GM21390 (cell line): Measurements from ENCODE around the gene OR4D9.

ENCODE experiments used
- ATAC-seq: cut with Tn5 transposase; IDR thresholded peaks from one replicate; pipeline ENCODE4 v1.9.1; 2021; ENCODE audit not compliant: unreplicated experiment

The OR4D9 gene

DNA sequence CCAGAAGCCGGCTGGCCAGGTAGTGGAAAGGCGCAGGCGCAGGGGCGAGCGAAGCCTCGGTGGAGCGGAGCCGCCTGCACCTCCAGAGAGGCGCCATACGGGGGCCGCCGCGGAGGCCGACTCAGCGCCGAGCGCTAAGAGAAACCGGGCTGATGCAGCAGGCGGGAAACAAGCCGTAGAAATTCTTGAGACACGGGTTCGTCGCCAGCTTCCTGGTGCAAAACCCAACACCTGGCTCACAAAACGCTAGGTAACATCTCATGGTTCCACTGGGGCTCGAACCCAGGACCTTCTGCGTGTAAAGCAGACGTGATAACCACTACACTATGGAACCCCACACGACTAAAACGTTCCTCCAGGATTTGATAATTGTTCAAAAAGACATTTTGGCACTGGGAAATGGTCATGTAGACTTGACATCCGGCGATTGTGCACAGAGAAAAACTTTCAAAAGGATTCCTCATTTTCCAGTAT, 39.1 kb downstream of the OR4D9 start:
- peak; percentile 89 for ATAC-seq

DNA sequence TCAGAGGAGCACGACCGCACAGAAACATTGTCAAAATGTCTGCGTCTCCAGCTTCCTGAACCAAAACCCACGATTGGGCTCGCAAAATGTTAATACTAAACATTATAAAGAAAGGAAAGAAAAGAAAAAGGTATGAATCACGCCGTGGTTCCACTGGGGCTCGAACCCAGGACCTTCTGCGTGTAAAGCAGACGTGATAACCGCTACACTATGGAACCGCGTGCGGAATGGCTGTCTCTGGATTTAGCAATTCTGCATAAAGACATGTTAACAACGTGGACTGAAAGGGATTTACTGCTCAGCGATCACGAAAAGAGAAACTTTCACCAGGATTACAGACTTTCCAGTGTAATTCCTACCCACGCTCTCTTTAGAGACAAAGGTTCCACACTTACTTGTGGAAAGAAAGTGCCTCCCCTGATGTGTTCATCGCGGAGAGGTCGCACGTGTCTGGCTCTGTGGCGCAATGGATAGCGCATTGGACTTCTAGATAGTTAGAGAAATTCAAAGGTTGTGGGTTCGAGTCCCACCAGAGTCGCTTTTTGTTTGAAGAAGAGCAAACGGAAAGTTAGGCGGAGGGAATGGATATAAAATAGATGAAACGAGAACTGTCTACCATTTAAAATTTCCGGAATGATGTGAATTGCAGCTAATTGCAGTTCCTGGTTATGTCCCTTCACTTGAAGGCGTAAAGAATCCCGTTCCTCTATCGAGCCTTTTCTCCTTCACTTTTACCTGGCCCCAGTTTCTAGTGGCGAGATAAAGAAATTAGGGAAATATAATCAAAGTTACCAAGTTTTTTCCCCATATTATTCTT, 39.7 kb downstream of the OR4D9 start:
- ATAC-seq: peak; percentile 27

DNA sequence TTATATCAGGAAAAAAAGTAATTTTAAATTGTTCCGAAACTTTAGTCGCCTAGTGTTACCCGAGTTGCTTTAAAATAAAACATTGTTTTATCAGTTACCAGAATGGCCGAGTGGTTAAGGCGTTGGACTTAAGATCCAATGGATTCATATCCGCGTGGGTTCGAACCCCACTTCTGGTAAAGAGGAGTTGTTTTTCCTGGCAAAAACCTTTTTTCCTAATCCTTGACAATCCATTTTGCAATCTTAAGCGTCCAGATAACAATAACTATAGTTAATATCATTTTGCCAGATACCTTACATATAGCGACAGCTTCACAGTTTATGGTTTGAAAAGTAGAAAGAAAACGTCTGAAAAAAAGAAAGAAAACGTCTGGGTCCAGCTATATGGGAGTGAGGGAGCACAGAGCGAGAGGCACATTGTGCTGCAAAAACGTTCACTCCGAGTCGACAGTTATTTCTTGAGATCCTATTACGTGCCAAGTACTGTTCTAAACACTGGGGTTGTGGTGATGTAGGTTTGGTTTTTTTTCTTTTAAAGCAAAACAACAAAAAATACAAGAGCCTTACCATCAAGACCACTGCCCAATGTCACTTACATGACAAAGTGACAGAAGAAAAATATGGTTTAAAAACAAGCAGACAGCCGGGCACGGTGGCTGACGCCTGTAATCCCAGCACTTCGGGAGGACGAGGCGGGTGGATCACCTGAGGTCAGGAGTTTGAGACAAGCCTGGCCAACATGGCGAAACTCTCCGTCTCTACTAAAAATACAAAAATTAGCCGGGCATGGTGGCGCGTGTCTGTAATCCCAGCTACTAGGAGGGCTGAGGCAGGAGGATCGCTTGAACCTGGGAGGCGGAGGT, 40.6 kb downstream of the OR4D9 start:
- no peak for ATAC-seq

- ATAC-seq: no peak
Observed at GRCh38 chr11:59552844-59553243, 41.5 kb downstream of the OR4D9 start.

- no peak for ATAC-seq
Observed at GRCh38 chr11:59553323-59553722, 42.0 kb downstream of the OR4D9 start.

DNA sequence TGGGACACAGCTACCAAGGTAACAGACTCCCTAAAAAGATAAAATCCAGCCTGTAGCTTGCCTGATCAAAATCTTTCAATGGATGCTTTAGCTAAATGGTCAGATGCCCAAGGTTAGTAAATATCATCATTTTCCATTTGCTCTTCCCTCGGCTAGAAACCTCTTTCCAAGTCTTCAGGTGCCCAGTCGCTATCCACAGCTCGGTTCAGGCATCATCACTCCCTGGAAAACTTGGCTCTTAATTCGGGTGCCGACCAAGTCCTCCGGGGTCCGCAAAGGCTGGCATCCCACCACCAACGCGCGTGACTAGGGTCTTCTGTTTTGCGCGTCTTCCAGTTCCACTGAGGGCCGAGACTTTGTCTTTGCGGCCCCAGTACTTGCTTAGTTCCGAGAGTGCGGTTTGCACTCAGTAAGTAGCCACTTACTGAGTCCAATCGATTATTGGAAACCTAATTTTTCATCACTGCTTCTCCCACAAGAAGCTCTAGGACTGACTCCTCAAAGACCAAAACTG, 44.3 kb downstream of the OR4D9 start:
- no peak for ATAC-seq

DNA sequence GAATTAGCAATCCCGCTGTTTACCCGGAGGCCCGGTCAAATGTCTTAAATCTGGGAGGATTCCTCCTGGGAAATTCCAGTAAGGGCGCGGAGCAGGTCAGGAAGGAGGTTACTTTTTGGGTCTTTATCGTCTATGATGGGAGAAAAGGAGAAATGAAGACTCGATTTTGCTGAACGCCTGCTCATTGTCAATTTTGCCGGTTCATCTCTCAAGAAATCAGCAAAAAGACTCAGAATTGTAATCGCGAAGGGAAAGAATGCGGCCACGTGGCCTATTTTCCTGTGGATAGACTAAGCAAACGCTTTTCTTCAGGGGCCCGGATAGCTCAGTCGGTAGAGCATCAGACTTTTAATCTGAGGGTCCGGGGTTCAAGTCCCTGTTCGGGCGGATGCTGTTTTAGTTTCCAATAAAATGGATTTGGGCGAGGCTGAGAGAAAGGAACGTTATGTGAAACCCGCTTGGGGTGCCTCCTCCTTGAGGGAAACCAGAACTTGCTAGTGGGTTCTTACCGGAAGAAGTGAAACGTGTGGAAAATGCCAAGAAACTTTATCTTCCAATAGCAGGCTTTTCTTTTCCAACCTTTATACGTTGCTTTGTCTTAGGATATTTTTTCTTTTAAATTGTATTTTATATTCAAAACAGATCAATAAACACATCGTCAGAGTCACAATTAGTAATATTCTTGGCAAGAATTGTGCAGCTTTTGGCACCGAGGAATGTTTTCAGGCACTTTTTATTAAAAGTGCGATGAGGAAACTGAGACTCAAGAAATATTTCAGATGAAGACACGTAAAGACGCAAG, 45.0 kb downstream of the OR4D9 start:
- ATAC-seq: no peak

DNA sequence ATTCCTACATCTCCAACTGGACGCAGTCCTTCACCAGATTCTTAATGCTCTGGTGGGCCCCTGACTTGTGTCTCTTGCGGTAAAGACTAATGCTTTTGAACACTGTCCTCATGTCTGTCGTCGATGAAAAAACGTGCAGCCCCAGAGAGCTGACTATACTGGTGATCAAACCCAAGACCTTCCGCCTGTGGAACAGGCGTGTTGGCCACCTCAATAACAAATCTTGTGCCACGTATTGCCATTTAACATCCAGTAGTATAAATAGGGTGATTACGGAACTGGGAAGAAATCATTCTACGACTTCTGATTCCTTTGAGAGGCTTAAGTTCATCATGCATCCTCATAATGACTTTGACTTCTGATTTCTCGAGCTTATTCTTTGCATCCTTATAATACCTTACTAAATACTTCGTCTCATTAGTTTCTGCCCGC, 45.6 kb downstream of the OR4D9 start:
- no peak for ATAC-seq

- no peak for ATAC-seq
Observed at GRCh38 chr11:59558270-59558643, 46.9 kb downstream of the OR4D9 start.

DNA sequence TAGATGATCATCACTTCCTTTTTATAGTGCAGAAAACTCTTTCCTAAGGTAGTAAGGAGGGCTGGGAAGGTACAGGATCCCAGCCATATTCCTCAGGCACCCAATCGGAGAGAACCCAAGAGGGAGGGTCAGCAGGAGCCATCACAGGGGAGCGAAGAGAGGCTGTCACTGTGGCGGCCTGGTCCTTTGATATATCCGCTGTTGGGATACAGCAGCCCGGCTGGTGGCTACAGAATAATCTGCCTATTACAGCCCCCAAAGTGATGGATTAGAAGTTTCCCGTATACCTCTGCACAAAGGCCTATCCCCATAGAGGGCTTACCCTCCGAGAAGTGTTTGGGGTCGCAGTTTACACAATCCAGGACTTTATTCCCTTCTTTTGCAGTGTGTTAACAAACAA, 48.5 kb downstream of the OR4D9 start:
- ATAC-seq: no peak

DNA sequence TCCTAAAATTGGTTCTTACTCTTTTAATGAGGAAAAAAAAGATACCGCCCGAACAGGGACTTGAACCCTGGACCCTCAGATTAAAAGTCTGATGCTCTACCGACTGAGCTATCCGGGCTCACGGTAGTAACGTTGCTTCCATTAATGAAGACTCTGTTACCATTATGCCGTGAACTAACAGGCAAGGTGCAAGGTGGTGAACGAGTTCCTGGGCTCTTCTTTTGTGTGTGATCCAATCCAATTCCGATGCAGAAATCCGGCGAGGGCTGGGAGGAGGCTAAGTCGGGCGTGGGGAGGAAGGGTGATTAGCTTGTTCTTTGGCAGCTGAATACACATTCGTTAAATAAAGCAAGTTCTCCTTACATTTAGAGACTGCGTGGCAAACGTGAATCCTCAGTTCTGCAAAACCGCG, 49.0 kb downstream of the OR4D9 start:
- peak; percentile 28 for ATAC-seq

DNA sequence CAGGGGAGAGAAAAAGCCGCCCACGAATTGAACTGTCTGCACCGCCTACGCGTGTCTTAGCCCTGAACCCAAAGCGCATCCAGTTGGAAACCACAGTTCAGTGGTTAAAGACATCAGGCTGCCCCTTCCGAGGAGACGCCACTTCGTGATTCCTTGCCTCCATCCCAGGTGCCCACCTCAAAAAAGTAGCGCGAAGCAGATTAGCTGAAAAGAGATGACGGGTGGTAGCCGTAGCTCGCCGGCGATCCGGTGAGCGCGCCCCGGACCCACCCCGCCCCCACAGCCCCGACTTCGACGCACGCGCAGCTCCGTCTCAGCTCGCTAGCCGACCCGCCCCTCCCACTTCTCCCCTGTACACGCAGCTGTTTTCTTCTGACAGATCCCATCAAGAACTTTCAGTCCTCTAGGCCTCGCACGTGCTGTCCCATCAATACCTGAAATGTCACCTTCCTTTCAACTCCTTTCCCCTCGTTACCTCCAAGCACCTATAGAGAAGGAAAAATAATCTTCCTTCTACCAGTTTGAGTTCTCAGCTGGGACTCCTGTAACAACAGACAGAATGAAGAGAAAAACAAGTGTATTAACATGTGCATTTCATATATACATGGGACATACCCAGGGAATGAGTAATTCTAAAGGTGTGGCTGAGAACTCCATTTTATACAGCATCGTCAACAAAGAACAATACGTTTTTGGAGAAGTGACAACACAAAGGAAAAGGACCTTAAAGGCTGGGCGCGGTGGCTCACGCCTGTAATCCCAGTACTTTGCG, 49.5 kb downstream of the OR4D9 start:
- ATAC-seq: peak; percentile 40

- ATAC-seq: no peak
Observed at GRCh38 chr11:59562292-59562691, 51.0 kb downstream of the OR4D9 start.
